ENCODE measurements around the gene HACL1.

DNA sequence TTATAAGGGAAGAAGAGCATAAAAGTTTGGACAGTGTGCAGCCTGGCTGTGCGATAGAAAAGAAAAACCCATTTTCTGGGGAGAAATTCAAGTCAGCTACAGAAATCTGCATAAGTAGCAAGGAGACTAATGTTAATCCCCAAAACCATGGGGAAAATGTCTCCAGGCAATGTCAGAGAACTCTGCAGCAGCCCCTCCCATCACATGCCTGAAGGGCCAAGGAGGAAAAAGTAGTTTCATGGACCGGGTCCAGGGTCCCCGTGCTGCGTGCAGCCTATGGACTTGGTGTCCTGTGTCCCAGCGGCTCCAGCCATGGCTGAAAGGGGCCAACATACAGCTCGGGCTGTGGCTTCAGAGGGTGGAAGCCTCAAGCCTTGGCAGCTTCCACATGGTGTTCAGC is 51.5 kb downstream of the HACL1 start:
- TF ChIP-seq, protein P1, sequence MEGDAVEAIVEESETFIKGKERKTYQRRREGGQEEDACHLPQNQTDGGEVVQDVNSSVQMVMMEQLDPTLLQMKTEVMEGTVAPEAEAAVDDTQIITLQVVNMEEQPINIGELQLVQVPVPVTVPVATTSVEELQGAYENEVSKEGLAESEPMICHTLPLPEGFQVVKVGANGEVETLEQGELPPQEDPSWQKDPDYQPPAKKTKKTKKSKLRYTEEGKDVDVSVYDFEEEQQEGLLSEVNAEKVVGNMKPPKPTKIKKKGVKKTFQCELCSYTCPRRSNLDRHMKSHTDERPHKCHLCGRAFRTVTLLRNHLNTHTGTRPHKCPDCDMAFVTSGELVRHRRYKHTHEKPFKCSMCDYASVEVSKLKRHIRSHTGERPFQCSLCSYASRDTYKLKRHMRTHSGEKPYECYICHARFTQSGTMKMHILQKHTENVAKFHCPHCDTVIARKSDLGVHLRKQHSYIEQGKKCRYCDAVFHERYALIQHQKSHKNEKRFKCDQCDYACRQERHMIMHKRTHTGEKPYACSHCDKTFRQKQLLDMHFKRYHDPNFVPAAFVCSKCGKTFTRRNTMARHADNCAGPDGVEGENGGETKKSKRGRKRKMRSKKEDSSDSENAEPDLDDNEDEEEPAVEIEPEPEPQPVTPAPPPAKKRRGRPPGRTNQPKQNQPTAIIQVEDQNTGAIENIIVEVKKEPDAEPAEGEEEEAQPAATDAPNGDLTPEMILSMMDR (IDR thresholded peaks at IDR 0.05): no peak
- TF ChIP-seq POLR2AphosphoS5 (IDR thresholded peaks at IDR 0.05; ENCODE audit: insufficient read depth in 1 of 2, low read depth in 1 of 2): no peak
